Brain pericyte (primary cell): Measurements from ENCODE around the gene ZBTB47.

Experiments used
- DNase-seq: peaks from one replicate; pipeline ENCODE4 v3.0.0-alpha.2; 2012; ENCODE audit warnings: low read depth, low spot score

The ZBTB47 gene

GRCh38 chr3:42685363-42685881 is 31.9 kb downstream of the ZBTB47 start, which contains the start of gene KLHL40:
Gene KLHL40 (plus strand): TSS chr3:42685537. CDS start chr3:42685619, 82 bp downstream.
- no peak for DNase-seq

GRCh38 chr3:42685891-42686820 is 32.7 kb downstream of the ZBTB47 start:
- DNase-seq: no peak

- no peak for DNase-seq
Measured at GRCh38 chr3:42686832-42687650, 33.5 kb downstream of the ZBTB47 start.

GRCh38 chr3:42688016-42688415 is 34.5 kb downstream of the ZBTB47 start:
- DNase-seq: no peak

- DNase-seq: no peak
Measured at GRCh38 chr3:42688487-42689420, 35.3 kb downstream of the ZBTB47 start.

- no peak for DNase-seq
Measured at GRCh38 chr3:42689421-42690014, 36.0 kb downstream of the ZBTB47 start.

- no peak for DNase-seq
Measured at GRCh38 chr3:42690191-42690590, 36.7 kb downstream of the ZBTB47 start.

GRCh38 chr3:42690766-42691680 is 37.5 kb downstream of the ZBTB47 start:
- no peak for DNase-seq

GRCh38 chr3:42691816-42692666 is 38.5 kb downstream of the ZBTB47 start:
- DNase-seq: no peak

- no peak for DNase-seq
Measured at GRCh38 chr3:42692667-42693529, 39.4 kb downstream of the ZBTB47 start.

- DNase-seq: no peak
Measured at GRCh38 chr3:42693530-42693930, 40.0 kb downstream of the ZBTB47 start.

- no peak for DNase-seq
Measured at GRCh38 chr3:42694366-42694765, 40.9 kb downstream of the ZBTB47 start.

GRCh38 chr3:42696356-42697288 is 43.1 kb downstream of the ZBTB47 start:
- no peak for DNase-seq

GRCh38 chr3:42697289-42698051 is 44.0 kb downstream of the ZBTB47 start:
- no peak for DNase-seq

- DNase-seq: no peak
Measured at GRCh38 chr3:42698216-42698910, 44.9 kb downstream of the ZBTB47 start.
